Keratinocyte (primary cell): ENCODE data around the gene CPLANE2. TPM values are rescaled to one million over a fixed set of nuclear protein-coding genes. Genes with fewer than 3 reads are reported as not detected.

ENCODE experiments used
- DNase-seq: peaks from one replicate; pipeline ENCODE4 v3.0.0-alpha.2; 2011; ENCODE audit warnings: low read depth, missing footprints, low spot score
- FAIRE-seq: peaks from 2 replicates; lab custom pipeline; 2011; peaks lifted over from hg19 to GRCh38; lab: Jason Lieb, UNC
- H2AFZ ChIP-seq: 2 replicates; pipeline ENCODE4 v1.6.0; 2012; ENCODE audit warnings: low read length, control low read depth, inconsistent platforms; ENCODE audit not compliant: control insufficient read depth
- H3K27ac ChIP-seq: 2 replicates; pipeline ENCODE4 v1.5.1; 2011; ENCODE audit warnings: low read length; ENCODE audit not compliant: control insufficient read depth, insufficient read depth
- H3K27me3 ChIP-seq: 3 replicates; pipeline ENCODE4 v1.6.0; 2011; ENCODE audit warnings: low read length; ENCODE audit not compliant: control insufficient read depth, insufficient read depth; ENCODE audit errors: extremely low read depth
- H3K36me3 ChIP-seq, 2 experiments: 2 replicates in 1 of 2; 3 replicates in 1 of 2; pipeline ENCODE4 v1.5.1; 2011; ENCODE audit warnings: low read length in 2 of 2, mild to moderate bottlenecking in 1 of 2; ENCODE audit not compliant: control insufficient read depth in 2 of 2, insufficient read depth in 2 of 2; ENCODE audit errors: extremely low read depth in 1 of 2
- H3K4me1 ChIP-seq: 3 replicates; pipeline ENCODE4 v1.5.1; 2011; ENCODE audit warnings: low read length; ENCODE audit not compliant: control insufficient read depth, insufficient read depth; ENCODE audit errors: extremely low read depth
- H3K4me2 ChIP-seq: 3 replicates; pipeline ENCODE4 v1.6.0; 2011; ENCODE audit warnings: low read depth, low read length; ENCODE audit not compliant: control insufficient read depth, insufficient read depth; ENCODE audit errors: extremely low read depth
- H3K4me3 ChIP-seq, 3 experiments: fragments of 200-600 bp in 1 of 3; sonication (generic) in 1 of 3; 2 replicates in 2 of 3; 3 replicates in 1 of 3; pipeline ENCODE4 v1.5.1; 2011 to 2016; ENCODE audit warnings: low read length in 3 of 3, mild to moderate bottlenecking in 3 of 3, control low read depth in 2 of 3, inconsistent platforms in 1 of 3, low read depth in 1 of 3, mixed read lengths in 1 of 3, mixed run types in 1 of 3, moderate library complexity in 1 of 3; ENCODE audit not compliant: control insufficient read depth in 2 of 3, insufficient read depth in 2 of 3; ENCODE audit errors: extremely low read depth in 1 of 3
- H3K79me2 ChIP-seq: 2 replicates; pipeline ENCODE4 v1.6.0; 2012; ENCODE audit warnings: low read length; ENCODE audit not compliant: control insufficient read depth, insufficient read depth
- H3K9ac ChIP-seq: 3 replicates; pipeline ENCODE4 v1.6.0; 2011; ENCODE audit warnings: low read length; ENCODE audit not compliant: control insufficient read depth, insufficient read depth; ENCODE audit errors: extremely low read depth
- H3K9me1 ChIP-seq: 3 replicates; pipeline ENCODE4 v1.6.0; 2011; ENCODE audit warnings: low read length; ENCODE audit not compliant: control insufficient read depth, insufficient read depth; ENCODE audit errors: extremely low read depth
- H3K9me3 ChIP-seq: 2 replicates; pipeline ENCODE4 v1.5.1; 2012; ENCODE audit warnings: low read depth, low read length; ENCODE audit not compliant: control insufficient read depth
- H4K20me1 ChIP-seq: 3 replicates; pipeline ENCODE4 v1.6.0; 2011; ENCODE audit warnings: low read length; ENCODE audit not compliant: control insufficient read depth, insufficient read depth; ENCODE audit errors: extremely low read depth
- CTCF ChIP-seq, 3 experiments: IDR thresholded peaks in 1 of 3; conservative IDR thresholded peaks in 1 of 3; optimal IDR thresholded peaks in 1 of 3; 2 replicates in 2 of 3; 3 replicates in 1 of 3; pipeline versions ENCODE3 to v1.5.1; 2011; ENCODE audit warnings: low read length in 3 of 3, mild to moderate bottlenecking in 3 of 3, moderate library complexity in 2 of 3, control low read depth in 1 of 3, inconsistent platforms in 1 of 3; ENCODE audit not compliant: insufficient read depth in 2 of 3; ENCODE audit errors: extremely low read depth in 1 of 3
- EZH2 ChIP-seq: IDR thresholded peaks from one replicate; pipeline ENCODE4 v1.6.1; 2012; ENCODE audit warnings: inconsistent platforms, mild to moderate bottlenecking, low read length, moderate library complexity
- dilution Hi-C: fragments of 300-500 bp; cut with MboI; formaldehyde crosslinking; loops from one replicate; pipeline ENCODE4 v1.7.0; 2020; ENCODE audit warnings: low sequenced_read_pairs; ENCODE audit not compliant: extremely low pct_ligation_motif_present
- polyA plus RNA-seq, 5 experiments: library from polyadenylated mRNA; depleted of rRNA in 3 of 5; stranded (reverse) in 3 of 5; stranded (forward) in 1 of 5; unstranded in 1 of 5; fragments of >200 nt; gene quantifications; 1 replicate in 1 of 5; 2 replicates in 3 of 5; 3 replicates in 1 of 5; pipeline versions ENCODE4 v1.2.1 to v1.2.3, GENCODE V29; 2011 to 2012; ENCODE audit warnings: missing spikeins in 2 of 5, low read depth in 1 of 5, low replicate concordance in 1 of 5

CPLANE2 gene
- polyA plus RNA-seq, 1 donor (not counting 4 experiments of a cell fraction or from before 2014, with no cell fraction given) = 2.5 TPM

- Histone ChIP-seq H3K9me1 (no peaks in the 10 kb centered on the region), H3K4me1 (peaks cover 10% of the 10 kb centered on the region), H3K4me2 (no peak overlapping the region), H3K4me3 (no peak overlapping the region), H3K27me3 (peaks cover 6% of the 10 kb centered on the region), H3K27ac (no peak overlapping the region), H3K36me3 (no peaks in the 10 kb centered on the region), H3K9me3 (no peaks in the 10 kb centered on the region), H3K79me2 (no peaks in the 10 kb centered on the region), H2AFZ (no peak overlapping the region), H3K9ac (no peak overlapping the region), H4K20me1 (no peaks in the 10 kb centered on the region)
- no peak for TF ChIP-seq CTCF (optimal IDR thresholded peaks at IDR 0.05 in 1 of 3, IDR thresholded peaks at IDR 0.05 in 1 of 3, conservative IDR thresholded peaks at IDR 0.05 in 1 of 3; ENCODE audit: extremely low read depth in 1 of 3, insufficient read depth in 2 of 3, low read length in 3 of 3)
- TF ChIP-seq EZH2 = no peak
- FAIRE-seq (no peak), DNase-seq (no peak)
- dilution Hi-C loops = no loop called here
Measured at GRCh38 chr1:16221499-16221898, 15.5 kb downstream of the CPLANE2 start.

DNA sequence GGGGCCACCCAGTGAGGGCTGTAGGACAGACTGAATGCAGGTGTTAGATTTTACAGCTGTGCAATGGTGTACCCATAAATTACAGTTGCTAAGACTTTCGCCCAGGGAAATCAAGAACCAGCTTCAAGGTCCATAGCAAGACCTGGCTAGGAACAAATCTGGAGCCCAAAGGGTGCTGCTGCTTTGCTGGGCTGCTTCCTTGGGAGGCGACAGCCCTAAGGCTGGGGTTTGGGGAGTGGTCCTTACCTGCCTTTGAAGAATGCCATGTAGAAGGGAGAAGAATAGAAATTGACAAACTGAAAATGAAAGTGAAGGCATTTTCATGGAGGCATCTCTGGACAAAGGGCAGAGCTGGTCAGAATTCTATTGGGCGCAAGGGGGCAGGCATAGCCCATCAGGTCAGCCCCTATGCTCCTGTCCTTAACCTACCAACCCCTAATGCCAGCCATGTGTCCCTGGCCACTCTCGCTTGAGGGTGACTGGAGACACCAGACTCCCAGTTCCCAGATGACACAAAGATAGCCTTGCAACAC, 16.9 kb downstream of the CPLANE2 start:
- dilution Hi-C loops = no loop called here
- no peaks in the 10 kb centered on the region for H3K79me2 ChIP-seq
- H3K4me3 ChIP-seq = no peak overlapping the region
- peaks cover 12% of the 10 kb centered on the region for H3K4me1 ChIP-seq
- H4K20me1 ChIP-seq = no peaks in the 10 kb centered on the region
- H3K9ac ChIP-seq = no peak overlapping the region
- no peaks in the 10 kb centered on the region for H3K9me1 ChIP-seq
- H3K36me3 ChIP-seq = no peaks in the 10 kb centered on the region
- H3K4me2 ChIP-seq = no peak overlapping the region
- H3K9me3 ChIP-seq = no peaks in the 10 kb centered on the region
- no peak overlapping the region for H3K27ac ChIP-seq
- no peak overlapping the region for H2AFZ ChIP-seq
- no peak for DNase-seq
- no peak for FAIRE-seq
- TF ChIP-seq CTCF (optimal IDR thresholded peaks at IDR 0.05 in 1 of 3, IDR thresholded peaks at IDR 0.05 in 1 of 3, conservative IDR thresholded peaks at IDR 0.05 in 1 of 3; ENCODE audit: extremely low read depth in 1 of 3, insufficient read depth in 2 of 3, low read length in 3 of 3) = no peak
- no peak for TF ChIP-seq EZH2
- no peaks in the 10 kb centered on the region for H3K27me3 ChIP-seq
